HG03460 (cell line): ENCODE data around the gene ATP5IF1.

Experiments used
- ATAC-seq: cut with Tn5 transposase; IDR thresholded peaks from one replicate; pipeline ENCODE4 v1.9.1; 2021; ENCODE audit not compliant: unreplicated experiment

ATP5IF1 gene

DNA sequence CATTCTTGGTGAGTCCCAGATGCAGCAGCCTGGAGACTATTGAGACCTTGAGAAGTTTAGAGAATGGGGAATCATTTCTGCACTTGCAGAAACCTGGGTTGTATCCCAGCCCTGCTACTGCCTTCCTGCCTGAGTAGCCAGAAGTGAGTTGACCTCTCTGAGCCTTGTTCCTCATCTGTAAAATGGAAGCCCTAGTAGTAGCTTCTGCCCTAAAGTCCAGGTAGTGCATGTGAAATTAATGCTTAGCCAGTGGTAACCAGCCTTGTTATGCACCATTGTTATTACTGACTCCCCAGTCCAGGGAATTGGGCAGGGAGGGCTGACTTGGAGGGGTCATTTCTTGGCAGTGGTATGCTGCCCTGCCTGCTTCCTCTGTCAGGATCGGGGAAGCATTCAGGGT lies 29.0 kb downstream of the ATP5IF1 start:
- no peak for ATAC-seq

- no peak for ATAC-seq
Observed at GRCh38 chr1:28265577-28265976, 29.7 kb downstream of the ATP5IF1 start.

GRCh38 chr1:28266920-28267322 lies 31.0 kb downstream of the ATP5IF1 start:
- no peak for ATAC-seq

- no peak for ATAC-seq
Observed at GRCh38 chr1:28267633-28268032, 31.7 kb downstream of the ATP5IF1 start.

- no peak for ATAC-seq
Observed at GRCh38 chr1:28269529-28269928, 33.6 kb downstream of the ATP5IF1 start.

GRCh38 chr1:28272215-28272852 lies 36.4 kb downstream of the ATP5IF1 start:
- no peak for ATAC-seq

- no peak for ATAC-seq
Observed at GRCh38 chr1:28273216-28273860, 37.4 kb downstream of the ATP5IF1 start.

GRCh38 chr1:28278763-28279162 lies 42.8 kb downstream of the ATP5IF1 start:
- ATAC-seq: no peak

GRCh38 chr1:28279721-28280120 lies 43.8 kb downstream of the ATP5IF1 start:
- ATAC-seq: no peak

- no peak for ATAC-seq
Observed at GRCh38 chr1:28280501-28280900, 44.6 kb downstream of the ATP5IF1 start.

- no peak for ATAC-seq
Observed at GRCh38 chr1:28280977-28281381, 45.1 kb downstream of the ATP5IF1 start.

GRCh38 chr1:28281608-28282425 lies 45.9 kb downstream of the ATP5IF1 start:
- ATAC-seq: no peak

- no peak for ATAC-seq
Observed at GRCh38 chr1:28282426-28283407, 46.8 kb downstream of the ATP5IF1 start.

DNA sequence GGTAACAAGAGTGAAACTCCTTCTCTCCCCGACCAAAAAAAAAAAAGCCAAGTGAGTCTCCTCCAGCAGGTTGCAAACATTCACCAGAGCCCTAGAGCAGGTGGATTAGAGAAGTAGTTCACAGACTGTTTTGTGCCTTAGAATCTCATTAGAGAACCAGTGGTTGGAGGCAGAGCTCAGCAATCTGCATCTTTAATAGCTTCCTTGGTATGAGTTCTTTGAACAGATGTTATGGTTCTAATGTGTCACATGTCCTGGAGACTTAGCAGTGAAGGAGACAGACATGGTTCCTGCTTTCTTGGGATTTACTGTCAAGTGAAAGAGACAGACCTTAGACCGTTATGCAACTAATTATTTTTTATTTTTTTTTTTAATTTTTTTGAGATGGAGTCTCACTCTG lies 50.2 kb downstream of the ATP5IF1 start:
- ATAC-seq: no peak
